Transverse colon (tissue), 4 donors: ENCODE results near the gene RLN1. TPM values are rescaled to one million over a fixed set of nuclear protein-coding genes. Genes with fewer than 3 reads are reported as not detected.
"Not testable (repeated sequence)": the region's sequence is repeated elsewhere in the genome, so short reads cannot be mapped to it uniquely, and the experiment has no call there.

ENCODE experiments used
- DNase-seq: peaks from one replicate; pipeline ENCODE4 v3.0.0-alpha.2; 2019
- H3K27ac ChIP-seq, 4 donors: fragments of 200-600 bp; sonication (generic); 2 replicates each; pipeline ENCODE4 v1.5.1; 2016 to 2018; ENCODE audit warnings: inconsistent platforms in 4 of 4
- H3K27me3 ChIP-seq: fragments of 200-600 bp; sonication (generic); 2 replicates; pipeline ENCODE4 v1.5.1; 2017; ENCODE audit warnings: inconsistent platforms
- H3K36me3 ChIP-seq, 4 donors: fragments of 200-600 bp; sonication (generic); 2 replicates each; pipeline ENCODE4 v1.5.1; 2017 to 2019; ENCODE audit warnings: inconsistent platforms in 4 of 4
- H3K4me1 ChIP-seq, 4 donors: fragments of 200-600 bp; sonication (generic); 2 replicates each; pipeline ENCODE4 v1.5.1; 2017 to 2020; ENCODE audit warnings: inconsistent platforms in 4 of 4
- H3K4me3 ChIP-seq, 4 donors: fragments of 200-600 bp; sonication (generic); 1 replicate in 1 of 4; 2 replicates in 3 of 4; pipeline versions ENCODE4 v1.5.1 to v1.6.1; 2017 to 2019; ENCODE audit warnings: inconsistent platforms in 4 of 4
- H3K9me3 ChIP-seq, 2 donors: fragments of 200-600 bp; sonication (generic); 2 replicates each; pipeline ENCODE4 v1.5.1; 2017 to 2019; ENCODE audit warnings: inconsistent platforms in 2 of 2
- CTCF ChIP-seq, 5 experiments: fragments of 200-600 bp in 3 of 5; fragments of 450-650 bp in 2 of 5; sonication (generic) in 3 of 5; IDR thresholded peaks; 1 replicate in 2 of 5; 2 replicates in 3 of 5; pipeline ENCODE4 v1.5.1; 2016 to 2017; ENCODE audit warnings: antibody characterized with exemption in 5 of 5, inconsistent platforms in 3 of 5, mild to moderate bottlenecking in 2 of 5, moderate library complexity in 1 of 5
- EP300 ChIP-seq: sonication (generic); formaldehyde crosslinking; IDR thresholded peaks from one replicate; pipeline ENCODE4 v1.6.1; 2017; ENCODE audit warnings: antibody characterized with exemption, low read depth
- POLR2A ChIP-seq: fragments of 450-650 bp; IDR thresholded peaks from one replicate; pipeline ENCODE4 v1.6.1; 2016; ENCODE audit warnings: antibody characterized with exemption, mild to moderate bottlenecking, moderate library complexity
- POLR2AphosphoS5 ChIP-seq, 3 donors: sonication (generic); formaldehyde crosslinking; IDR thresholded peaks; one replicate each; pipeline ENCODE4 v1.6.1; 2016; ENCODE audit warnings: antibody characterized with exemption in 3 of 3
- WGBS, 2 donors: methylation state at CpG; one replicate each; pipeline ENCODE4 v1.1.5; 2018; ENCODE audit warnings: low coverage in 1 of 2; 5-methylcytosine and 5-hydroxymethylcytosine counted together
- in situ Hi-C, 4 donors: fragments of 200-750 bp; cut with MboI; loops; one replicate each; pipeline versions ENCODE4 v1.15.0 to v1.15.1; 2017; ENCODE audit warnings: low sequenced_read_pairs in 3 of 4, low pct_ligation_motif_present in 1 of 4, low pct_unique_long_range_greater_than_20kb in 1 of 4
- intact Hi-C: fragments of 100-400 bp; cut with DNase I; formaldehyde crosslinking; loops from one replicate; pipeline ENCODE4 v1.15.1; 2023; ENCODE audit warnings: low total_unique reads
- total RNA-seq, 4 donors: library from RNA; depleted of rRNA; stranded (reverse); fragments of >200 nt; gene quantifications; one replicate each; pipeline ENCODE4 v1.1.0, GENCODE V29; 2016

The RLN1 gene
- total RNA-seq, 4 donors from 2014 or later: 0.79 TPM; not detected in 3

GRCh38 chr9:5355226-5355625, 15.6 kb upstream of the RLN1 start:
- TF ChIP-seq CTCF (IDR thresholded peaks at IDR 0.05) (no peak), EP300 (no peak), POLR2AphosphoS5 (IDR thresholded peaks at IDR 0.05) (no peak), POLR2A (no peak)
- Histone ChIP-seq H3K9me3 (peaks cover 0 to 3% of the 10 kb centered on the region in 2 donors), H3K4me1 (peaks cover 0 to 15% (median 7%) of the 10 kb centered on the region in 4 donors), H3K36me3 (no peaks in the 10 kb centered on the region), H3K27ac (no peak overlapping the region), H3K27me3 (no peaks in the 10 kb centered on the region), H3K4me3 (no peak overlapping the region)
- DNase-seq: no peak
- in situ Hi-C loops: no loop called here
- WGBS, 2 donors: 83 to 97% methylated on average over 1 of the region's 1 CpG
- intact Hi-C loops: no loop called here

GRCh38 chr9:5354184-5354583, 14.5 kb upstream of the RLN1 start:
- Histone ChIP-seq H3K27ac (no peak overlapping the region), H3K9me3 (peaks cover 0 to 3% of the 10 kb centered on the region in 2 donors), H3K36me3 (no peaks in the 10 kb centered on the region), H3K4me3 (no peak overlapping the region), H3K27me3 (no peaks in the 10 kb centered on the region), H3K4me1 (peaks cover 0 to 7% (median 2%) of the 10 kb centered on the region in 4 donors)
- in situ Hi-C loops (no loop called here), intact Hi-C loops (no loop called here)
- no peak for DNase-seq
- WGBS, 2 donors: 84 to 90% methylated on average over 2 of the region's 2 CpGs
- no peak for TF ChIP-seq POLR2AphosphoS5 (IDR thresholded peaks at IDR 0.05)
- TF ChIP-seq EP300: no peak
- TF ChIP-seq POLR2A: no peak
- TF ChIP-seq CTCF (IDR thresholded peaks at IDR 0.05): no peak

GRCh38 chr9:5352637-5353248, 13.1 kb upstream of the RLN1 start:
- no peak overlapping the region for H3K4me3 ChIP-seq
- H3K4me1 ChIP-seq: no peaks in the 10 kb centered on the region
- H3K27ac ChIP-seq: no peak overlapping the region
- no peaks in the 10 kb centered on the region for H3K36me3 ChIP-seq
- intact Hi-C loops (no loop called here), in situ Hi-C loops (no loop called here)
- DNase-seq: no peak
- TF ChIP-seq POLR2AphosphoS5 (IDR thresholded peaks at IDR 0.05) (no peak), POLR2A (no peak), EP300 (no peak), CTCF (IDR thresholded peaks at IDR 0.05) (no peak)
- H3K9me3 ChIP-seq: peaks cover 0 to 3% of the 10 kb centered on the region in 2 donors
- 79 to 89% methylated on average over 1 of the region's 1 CpG for WGBS, 2 donors
- H3K27me3 ChIP-seq: no peaks in the 10 kb centered on the region

GRCh38 chr9:5336688-5337087, 3.0 kb downstream of the RLN1 start:
- intact Hi-C loops: no loop called here
- in situ Hi-C loops: no loop called here
- Histone ChIP-seq H3K9me3 (no peaks in the 10 kb centered on the region), H3K27ac (no peak overlapping the region), H3K36me3 (no peaks in the 10 kb centered on the region), H3K4me3 (no peak overlapping the region), H3K4me1 (no peaks in the 10 kb centered on the region), H3K27me3 (no peaks in the 10 kb centered on the region)
- TF ChIP-seq CTCF (IDR thresholded peaks at IDR 0.05) (no peak), POLR2AphosphoS5 (IDR thresholded peaks at IDR 0.05) (no peak), POLR2A (no peak), EP300 (no peak)
- no peak for DNase-seq
- WGBS, 2 donors: 61 to 71% methylated on average over 4 of the region's 4 CpGs

GRCh38 chr9:5331276-5331675, 8.4 kb downstream of the RLN1 start:
- H3K4me1 ChIP-seq, H3K4me3 ChIP-seq, in situ Hi-C loops, H3K36me3 ChIP-seq, intact Hi-C loops, H3K9me3 ChIP-seq, H3K27me3 ChIP-seq, H3K27ac ChIP-seq, DNase-seq: not testable (repeated sequence)
- 87 to 90% methylated on average over 3 of the region's 3 CpGs for WGBS, 2 donors
